Measurements from ENCODE around the gene MEIKIN.

DNA sequence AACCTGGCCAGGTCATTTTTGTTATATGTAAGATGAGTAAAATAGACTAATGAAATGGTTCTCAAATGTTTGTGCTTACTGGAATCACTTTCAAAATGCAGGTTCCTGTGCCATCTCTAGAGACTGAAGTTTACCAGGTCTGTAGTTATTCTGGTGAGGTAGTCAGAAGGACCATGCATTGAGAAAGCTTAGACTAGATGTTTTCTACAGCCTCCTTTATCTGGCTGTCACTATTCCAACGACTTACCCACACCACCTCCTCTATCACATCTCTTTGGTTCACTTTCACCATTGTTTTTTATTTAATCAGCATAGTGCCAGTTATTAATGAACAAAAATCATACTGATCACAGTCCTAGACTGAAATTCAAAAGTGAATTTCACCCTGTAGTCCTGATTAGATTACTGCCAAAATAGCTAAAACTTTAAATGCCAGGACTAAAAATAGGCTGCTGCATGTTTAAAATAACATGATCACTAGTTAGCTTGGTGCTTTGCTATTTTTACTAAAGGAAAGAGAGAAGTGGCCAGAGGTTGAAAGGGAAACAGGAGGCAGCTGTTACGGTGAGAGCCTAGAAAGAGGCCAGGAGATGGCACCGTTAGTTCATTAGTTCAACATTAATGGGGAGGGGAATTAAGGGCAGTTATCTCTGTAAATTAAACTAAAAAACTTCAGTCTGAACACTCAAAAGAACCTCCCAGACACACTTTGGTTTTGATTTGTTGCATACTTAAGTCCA is 134.8 kb downstream of the MEIKIN start:
- TF ChIP-seq, protein P1, sequence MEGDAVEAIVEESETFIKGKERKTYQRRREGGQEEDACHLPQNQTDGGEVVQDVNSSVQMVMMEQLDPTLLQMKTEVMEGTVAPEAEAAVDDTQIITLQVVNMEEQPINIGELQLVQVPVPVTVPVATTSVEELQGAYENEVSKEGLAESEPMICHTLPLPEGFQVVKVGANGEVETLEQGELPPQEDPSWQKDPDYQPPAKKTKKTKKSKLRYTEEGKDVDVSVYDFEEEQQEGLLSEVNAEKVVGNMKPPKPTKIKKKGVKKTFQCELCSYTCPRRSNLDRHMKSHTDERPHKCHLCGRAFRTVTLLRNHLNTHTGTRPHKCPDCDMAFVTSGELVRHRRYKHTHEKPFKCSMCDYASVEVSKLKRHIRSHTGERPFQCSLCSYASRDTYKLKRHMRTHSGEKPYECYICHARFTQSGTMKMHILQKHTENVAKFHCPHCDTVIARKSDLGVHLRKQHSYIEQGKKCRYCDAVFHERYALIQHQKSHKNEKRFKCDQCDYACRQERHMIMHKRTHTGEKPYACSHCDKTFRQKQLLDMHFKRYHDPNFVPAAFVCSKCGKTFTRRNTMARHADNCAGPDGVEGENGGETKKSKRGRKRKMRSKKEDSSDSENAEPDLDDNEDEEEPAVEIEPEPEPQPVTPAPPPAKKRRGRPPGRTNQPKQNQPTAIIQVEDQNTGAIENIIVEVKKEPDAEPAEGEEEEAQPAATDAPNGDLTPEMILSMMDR (IDR thresholded peaks at IDR 0.05; ENCODE audit: low read depth, low read length, poor library complexity, severe bottlenecking), result no peak
- no peak for TF ChIP-seq EZH2phosphoT487 (IDR thresholded peaks at IDR 0.05; ENCODE audit: borderline replicate concordance, low read length)
